H1 (cell line): Measurements from ENCODE around the gene GJA8. TPM values are rescaled to one million over a fixed set of nuclear protein-coding genes. Genes with fewer than 3 reads are reported as not detected.
A peak's percentile ranks its signal among the peaks of the same experiment; 100 is the strongest.

Experiments used
- CTCF ChIA-PET: fragments of 300-600 bp; sonication (Branson Sonifier 250); formaldehyde crosslinking; loops from one replicate; lab custom pipeline; 2021; ENCODE audit not compliant: partially characterized antibody; lab: Charles Lee
- POLR2A ChIA-PET: fragments of 300-600 bp; sonication (Branson Sonifier 250); formaldehyde crosslinking; loops from one replicate; lab custom pipeline; 2021; ENCODE audit warnings: inconsistent platforms; ENCODE audit not compliant: partially characterized antibody; lab: Charles Lee
- DNase-seq, 2 experiments: peaks; one replicate each; pipeline versions ENCODE4 v3.0.0 to v3.0.0-alpha.2; 2010 to 2022; ENCODE audit warnings: low spot score in 2 of 2, low read depth in 1 of 2, mixed read lengths in 1 of 2
- FAIRE-seq: peaks from 2 replicates; lab custom pipeline; 2011; peaks lifted over from hg19 to GRCh38; lab: Jason Lieb, UNC
- H2AFZ ChIP-seq: 2 replicates; pipeline ENCODE4 v1.8.1; 2012; ENCODE audit warnings: low read length, inconsistent platforms
- H2AK5ac ChIP-seq: 2 replicates; pipeline ENCODE4 v1.6.1; 2013; ENCODE audit warnings: low read depth, low read length
- H2BK120ac ChIP-seq: replicated peaks from 2 replicates; pipeline ENCODE3; 2013; ENCODE audit warnings: low read depth, low read length, inconsistent platforms
- H2BK12ac ChIP-seq: 2 replicates; pipeline ENCODE4 v1.6.1; 2013; ENCODE audit warnings: low read depth, low read length
- H2BK15ac ChIP-seq: 2 replicates; pipeline ENCODE4 v1.6.1; 2013; ENCODE audit warnings: low read length
- H2BK20ac ChIP-seq: 2 replicates; pipeline ENCODE4 v1.6.1; 2013; ENCODE audit warnings: low read length
- H2BK5ac ChIP-seq: 2 replicates; pipeline ENCODE4 v1.6.1; 2013; ENCODE audit warnings: low read depth, low read length
- H3K14ac ChIP-seq: 2 replicates; pipeline ENCODE4 v1.6.1; 2013; ENCODE audit warnings: inconsistent platforms; ENCODE audit not compliant: insufficient read length
- H3K18ac ChIP-seq: 2 replicates; pipeline ENCODE4 v1.6.1; 2013; ENCODE audit warnings: low read length; ENCODE audit errors: extremely low read depth
- H3K23ac ChIP-seq: 2 replicates; pipeline ENCODE4 v1.6.1; 2013; ENCODE audit warnings: inconsistent platforms; ENCODE audit not compliant: insufficient read length
- H3K23me2 ChIP-seq: 2 replicates; pipeline ENCODE4 v1.6.1; 2013; ENCODE audit warnings: low read depth, low read length
- H3K27ac ChIP-seq: 2 replicates; pipeline ENCODE4 v1.6.1; 2011; ENCODE audit warnings: low read depth, low read length, inconsistent platforms
- H3K27me3 ChIP-seq, 4 experiments: replicated peaks in 1 of 4; 1 replicate in 1 of 4; 2 replicates in 3 of 4; pipeline versions ENCODE4 v1.6.1 to v1.8.1; 2011 to 2013; ENCODE audit warnings: low read length in 3 of 4, mild to moderate bottlenecking in 3 of 4, inconsistent platforms in 2 of 4, mixed read lengths in 2 of 4, moderate library complexity in 1 of 4; ENCODE audit not compliant: control insufficient read depth in 3 of 4, insufficient read depth in 3 of 4; ENCODE audit errors: extremely low read depth in 1 of 4
- H3K36me3 ChIP-seq, 4 experiments: 2 replicates each; pipeline versions ENCODE4 v1.6.1 to v1.8.1; 2011 to 2013; ENCODE audit warnings: mild to moderate bottlenecking in 4 of 4, low read length in 3 of 4, moderate library complexity in 2 of 4, control low read depth in 1 of 4, inconsistent platforms in 1 of 4; ENCODE audit not compliant: insufficient read depth in 4 of 4, control insufficient read depth in 2 of 4
- H3K4ac ChIP-seq: replicated peaks from 2 replicates; pipeline ENCODE3; 2013; ENCODE audit warnings: low read length, low read depth, mixed read lengths, inconsistent platforms; ENCODE audit not compliant: insufficient read length
- H3K4me1 ChIP-seq, 4 experiments: replicated peaks in 1 of 4; 1 replicate in 1 of 4; 2 replicates in 3 of 4; pipeline versions ENCODE4 v1.6.1 to v1.8.1; 2011 to 2013; ENCODE audit warnings: low read length in 3 of 4, inconsistent platforms in 2 of 4, mixed read lengths in 1 of 4; ENCODE audit not compliant: insufficient read depth in 4 of 4, control insufficient read depth in 3 of 4
- H3K4me2 ChIP-seq, 2 experiments: 2 replicates each; pipeline versions ENCODE4 v1.6.1 to v1.8.1; 2011 to 2013; ENCODE audit warnings: low read depth in 2 of 2, low read length in 2 of 2, control low read depth in 1 of 2, inconsistent platforms in 1 of 2, mild to moderate bottlenecking in 1 of 2; ENCODE audit not compliant: insufficient read depth in 1 of 2
- H3K4me3 ChIP-seq, 4 experiments: fragments of 200-600, 300-600 bp in 1 of 4; sonication (generic), shearing (Covaris generic), sonication (Bioruptor Twin) in 1 of 4; 2 replicates each; pipeline versions ENCODE4 v1.5.1 to v1.8.1; 2011 to 2016; ENCODE audit warnings: low read length in 4 of 4, low read depth in 3 of 4, control low read depth in 2 of 4, inconsistent platforms in 2 of 4, mild to moderate bottlenecking in 2 of 4, mixed read lengths in 1 of 4, moderate library complexity in 1 of 4; ENCODE audit not compliant: insufficient read depth in 2 of 4; ENCODE audit errors: extremely low read depth in 1 of 4
- H3K56ac ChIP-seq: replicated peaks from 2 replicates; pipeline ENCODE3; 2013; ENCODE audit warnings: low read depth, mild to moderate bottlenecking, mixed read lengths, low read length, inconsistent platforms; ENCODE audit not compliant: insufficient read length
- H3K79me1 ChIP-seq: 2 replicates; pipeline ENCODE4 v1.6.1; 2013; ENCODE audit warnings: low read depth, low read length, control low read depth
- H3K79me2 ChIP-seq, 2 experiments: 2 replicates each; pipeline versions ENCODE4 v1.6.1 to v1.8.1; 2012 to 2013; ENCODE audit warnings: low read length in 2 of 2, mild to moderate bottlenecking in 2 of 2, inconsistent platforms in 1 of 2; ENCODE audit not compliant: insufficient read depth in 2 of 2, control insufficient read depth in 1 of 2
- H3K9ac ChIP-seq, 4 experiments: replicated peaks in 1 of 4; 1 replicate in 1 of 4; 2 replicates in 3 of 4; pipeline versions ENCODE4 v1.6.1 to v1.8.1; 2011 to 2013; ENCODE audit warnings: low read depth in 3 of 4, low read length in 3 of 4, control low read depth in 2 of 4, mild to moderate bottlenecking in 2 of 4, moderate library complexity in 2 of 4, inconsistent platforms in 1 of 4; ENCODE audit errors: extremely low read depth in 1 of 4
- H3K9me3 ChIP-seq, 2 experiments: 2 replicates each; pipeline versions ENCODE4 v1.6.1 to v1.8.1; 2012 to 2013; ENCODE audit warnings: mild to moderate bottlenecking in 2 of 2, moderate library complexity in 2 of 2, control low read depth in 1 of 2, inconsistent platforms in 1 of 2, low read depth in 1 of 2, low read length in 1 of 2, mixed read lengths in 1 of 2; ENCODE audit not compliant: insufficient read depth in 2 of 2
- H4K20me1 ChIP-seq, 2 experiments: replicated peaks in 1 of 2; 2 replicates each; pipeline versions ENCODE3 to v1.8.1; 2011 to 2013; ENCODE audit warnings: inconsistent platforms in 2 of 2, low read length in 2 of 2, mild to moderate bottlenecking in 1 of 2; ENCODE audit not compliant: insufficient read depth in 2 of 2, control insufficient read depth in 1 of 2
- H4K5ac ChIP-seq: 2 replicates; pipeline ENCODE4 v1.6.1; 2013; ENCODE audit warnings: low read length, low read depth, mixed read lengths, inconsistent platforms; ENCODE audit not compliant: insufficient read length
- H4K8ac ChIP-seq: 2 replicates; pipeline ENCODE4 v1.8.0; 2013; ENCODE audit warnings: mild to moderate bottlenecking, moderate library complexity, low read length, inconsistent platforms; ENCODE audit not compliant: insufficient read depth; ENCODE audit errors: extremely low read depth
- H4K91ac ChIP-seq: replicated peaks from 2 replicates; pipeline ENCODE3; 2013; ENCODE audit warnings: low read length, mixed read lengths, inconsistent platforms; ENCODE audit not compliant: insufficient read length
- BCL11A ChIP-seq, 2 experiments: IDR thresholded peaks; one replicate each; pipeline ENCODE4 v1.6.1; 2011; ENCODE audit warnings: low read depth in 2 of 2, low read length in 2 of 2, mild to moderate bottlenecking in 2 of 2
- CTCF ChIP-seq, 3 experiments: IDR thresholded peaks; 1 replicate in 2 of 3; 2 replicates in 1 of 3; pipeline versions ENCODE4 v1.5.1 to v1.6.1; 2011; ENCODE audit warnings: low read length in 3 of 3, mild to moderate bottlenecking in 3 of 3, inconsistent platforms in 2 of 3, low read depth in 1 of 3, moderate library complexity in 1 of 3; ENCODE audit not compliant: insufficient read depth in 1 of 3; ENCODE audit errors: control extremely low read depth in 1 of 3
- RAD21 ChIP-seq, 2 experiments: IDR thresholded peaks in 1 of 2; conservative IDR thresholded peaks in 1 of 2; 2 replicates each; pipeline ENCODE4 v1.6.1; 2011; ENCODE audit warnings: low read depth in 2 of 2, low read length in 2 of 2, improper control_type of control experiment in 1 of 2, inconsistent platforms in 1 of 2, mild to moderate bottlenecking in 1 of 2, moderate library complexity in 1 of 2
- SRF ChIP-seq: IDR thresholded peaks from 2 replicates; pipeline ENCODE4 v1.6.1; 2011; ENCODE audit warnings: mild to moderate bottlenecking, low read depth, low read length, moderate library complexity
- TAF7 ChIP-seq: optimal IDR thresholded peaks from 2 replicates; pipeline ENCODE3; 2011; ENCODE audit warnings: low read depth, mild to moderate bottlenecking, inconsistent platforms, low read length, moderate library complexity, borderline replicate concordance
- TEAD4 ChIP-seq: IDR thresholded peaks from 2 replicates; pipeline ENCODE4 v1.6.1; 2012; ENCODE audit warnings: low read depth, low read length, inconsistent platforms, mixed read lengths
- WGBS, 2 experiments: shearing (Covaris generic) in 1 of 2; methylation state at CpG; one replicate each; pipeline versions ENCODE4 v1.1.6 to v1.1.7; 2013 to 2015; ENCODE audit warnings: low lambda C conversion rate in 2 of 2, mixed read lengths in 2 of 2, inconsistent platforms in 1 of 2, low coverage in 1 of 2, missing lambda C conversion rate in 1 of 2; ENCODE audit not compliant: insufficient replicate concordance in 2 of 2, insufficient coverage in 1 of 2, insufficient read length in 1 of 2; ENCODE audit errors: extremely low coverage in 1 of 2, missing lambda C conversion rate in 1 of 2; 5-methylcytosine and 5-hydroxymethylcytosine counted together
- polyA plus RNA-seq, 7 experiments: library from polyadenylated mRNA; depleted of rRNA in 3 of 7; stranded (reverse) in 5 of 7; unstranded in 2 of 7; fragments of >200 nt in 5 of 7; fragments of 200-250 nt in 2 of 7; gene quantifications; 1 replicate in 5 of 7; 2 replicates in 1 of 7; 4 replicates in 1 of 7; pipeline versions ENCODE4 v1.2.1 to v1.2.3, GENCODE V29; 2011 to 2013; ENCODE audit warnings: missing spikeins in 2 of 7, mixed read lengths in 2 of 7
- total RNA-seq: library from RNA; stranded (reverse); fragmentation: NEBNext Ultra II Directional; extraction: Animal tissue kit (Norgen Biotek cat#: 25700); gene quantifications from 2 replicates; pipeline ENCODE4 v1.2.1, GENCODE V29; 2021

GJA8 gene
- total and polyA plus RNA-seq, 2 of the 8 experiments (the other 6 are each of a cell fraction or from before 2014, with no cell fraction given): not detected

GRCh38 chr1:147892731-147893214, 9.8 kb upstream of the GJA8 start:
- FAIRE-seq: peak; percentile 94
- Histone ChIP-seq H3K79me2 (no peaks in the 10 kb centered on the region), H2AFZ (no peak overlapping the region), H2BK12ac (no peak overlapping the region), H3K36me3 (no peaks in the 10 kb centered on the region), H3K18ac (no peak overlapping the region), H3K4me3 (no peak overlapping the region), H2BK20ac (no peak overlapping the region), H2AK5ac (no peak overlapping the region), H4K5ac (no peak overlapping the region), H3K23ac (no peak overlapping the region), H3K27me3 (no peaks in the 10 kb centered on the region), H3K79me1 (no peaks in the 10 kb centered on the region), H2BK5ac (no peak overlapping the region), H3K14ac (no peak overlapping the region), H3K9me3 (no peaks in the 10 kb centered on the region), H4K91ac (no peak overlapping the region), H2BK120ac (no peak overlapping the region), H4K8ac (no peak overlapping the region), H4K20me1 (no peaks in the 10 kb centered on the region), H3K27ac (no peak overlapping the region), H3K4ac (no peak overlapping the region), H3K23me2 (no peaks in the 10 kb centered on the region), H3K4me2 (no peak overlapping the region), H3K56ac (no peak overlapping the region), H3K9ac (no peak overlapping the region), H3K4me1 (peaks cover 0 to 6% (median 0%) of the 10 kb centered on the region in 4 experiments; a peak in 3 of 7 replicates), H2BK15ac (no peak overlapping the region)
- no peak for DNase-seq
- ChIA-PET CTCF (interaction anchor here (0.7 to 7.7 kb wide), 62 partner anchors 8 to 620 kb away, joined by 3 to 206 read pairs (median 4); partner anchors contain the start of genes ACP6 and GJA8), POLR2A (interaction anchor here (1.7 kb wide), 1 partner anchor 12 kb away, joined by 4 read pairs; no protein-coding TSS in a partner anchor)
- no peak for TF ChIP-seq TAF7
- TF ChIP-seq BCL11A (IDR thresholded peaks at IDR 0.05; ENCODE audit: low read depth in 2 of 2, low read length in 2 of 2): no peak
- TF ChIP-seq TEAD4: peak; percentile 83
- TF ChIP-seq RAD21 (IDR thresholded peaks at IDR 0.05 in 1 of 2, conservative IDR thresholded peaks at IDR 0.05 in 1 of 2; ENCODE audit: low read depth in 2 of 2, low read length in 2 of 2): peak; percentile 95
- TF ChIP-seq CTCF (IDR thresholded peaks at IDR 0.05; ENCODE audit: control extremely low read depth in 1 of 3, insufficient read depth in 1 of 3, low read depth in 1 of 3, low read length in 3 of 3): peak; percentile 23 to 93 (median 82)
- no peak for TF ChIP-seq SRF
- 30% methylated on average over 1 of the region's 1 CpG; no CpG with 5 or more reads in 1 of the 2 experiments for WGBS, 2 experiments
